Central memory CD8-positive, alpha-beta T cell (primary cell): Measurements from ENCODE around the gene GNA15.
"Not testable (repeated sequence)": the region's sequence is repeated elsewhere in the genome, so short reads cannot be mapped to it uniquely, and the experiment has no call there.

Experiments used
- ATAC-seq: fragments of 150-1000 bp; cut with Tn5 transposase; replicated peaks from 2 replicates; pipeline ENCODE4 v1.10.0; 2022; ENCODE audit warnings: mild to moderate bottlenecking, moderate FRiP score, moderate number of reproducible peaks; ENCODE audit not compliant: poor library complexity, severe bottlenecking; ENCODE audit errors: extremely low read depth
- DNase-seq, 2 donors: peaks; one replicate each; pipeline ENCODE4 v3.0.0; 2021; ENCODE audit warnings: low spot score in 2 of 2
- H3K27ac Mint-ChIP-seq: one replicate; pipeline ENCODE4 v1.8.0; 2022; ENCODE audit warnings: low read depth, mild to moderate bottlenecking, moderate library complexity, mixed read lengths
- H3K27me3 Mint-ChIP-seq: one replicate; pipeline ENCODE4 v1.8.0; 2022; ENCODE audit warnings: mixed read lengths
- H3K36me3 Mint-ChIP-seq: one replicate; pipeline ENCODE4 v1.8.0; 2022; ENCODE audit warnings: mild to moderate bottlenecking, moderate library complexity, mixed read lengths; ENCODE audit not compliant: insufficient read depth
- H3K4me1 Mint-ChIP-seq: one replicate; pipeline ENCODE4 v1.8.0; 2022; ENCODE audit warnings: mixed read lengths
- H3K4me3 Mint-ChIP-seq: one replicate; pipeline ENCODE4 v1.8.0; 2022; ENCODE audit warnings: mild to moderate bottlenecking, moderate library complexity, mixed read lengths
- H3K9me3 Mint-ChIP-seq: one replicate; pipeline ENCODE4 v1.8.0; 2022; ENCODE audit warnings: mixed read lengths

Gene GNA15

DNA sequence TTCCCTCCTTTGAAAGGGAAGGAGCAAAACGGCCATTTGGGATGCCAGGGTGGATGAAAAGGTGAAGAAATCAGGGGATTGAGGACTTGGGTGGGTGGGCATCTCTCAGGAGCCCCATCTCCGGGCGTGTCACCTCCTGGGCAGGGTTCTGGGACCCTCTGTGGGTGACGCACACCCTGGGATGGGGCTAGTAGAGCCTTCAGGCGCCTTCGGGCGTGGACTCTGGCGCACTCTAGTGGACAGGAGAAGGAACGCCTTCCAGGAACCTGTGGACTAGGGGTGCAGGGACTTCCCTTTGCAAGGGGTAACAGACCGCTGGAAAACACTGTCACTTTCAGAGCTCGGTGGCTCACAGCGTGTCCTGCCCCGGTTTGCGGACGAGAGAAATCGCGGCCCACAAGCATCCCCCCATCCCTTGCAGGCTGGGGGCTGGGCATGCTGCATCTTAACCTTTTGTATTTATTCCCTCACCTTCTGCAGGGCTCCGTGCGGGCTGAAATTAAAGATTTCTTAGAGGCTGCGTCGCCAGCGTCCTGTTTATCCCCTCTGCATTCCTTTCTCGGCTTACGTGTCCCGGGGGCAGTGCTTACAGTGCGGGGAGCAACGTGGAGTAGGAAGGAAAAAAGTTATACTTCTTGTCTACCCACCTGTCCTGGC is 27.5 kb downstream of the GNA15 start:
- DNase-seq (peak; percentile 47 to 53), ATAC-seq (peak; percentile 81)
- Mint-ChIP-seq H3K27ac (no peak overlapping the region), H3K9me3 (peaks cover 5% of the 10 kb centered on the region), H3K4me3 (no peak overlapping the region), H3K4me1 (peaks cover 14% of the 10 kb centered on the region), H3K27me3 (no peaks in the 10 kb centered on the region), H3K36me3 (peaks cover 7% of the 10 kb centered on the region)

DNA sequence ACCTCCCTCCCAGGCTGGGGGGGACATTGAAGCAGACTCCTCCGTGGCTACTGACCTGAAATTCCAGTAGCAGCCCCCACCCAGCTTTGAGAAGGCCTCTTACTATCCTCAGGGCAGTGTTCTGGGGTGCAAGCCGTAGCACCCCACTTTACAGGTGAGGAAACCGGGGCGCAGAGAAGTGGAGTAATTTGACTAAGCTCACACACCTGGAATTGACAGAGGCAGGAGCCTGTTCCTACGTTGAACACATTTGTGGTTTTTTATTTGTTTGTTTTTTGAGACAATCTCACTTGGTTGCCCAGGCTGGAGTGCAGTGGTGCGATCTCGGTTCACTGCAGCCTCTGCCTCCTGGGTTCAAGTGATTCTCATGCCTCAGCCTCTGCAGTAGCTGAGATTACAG is 28.1 kb downstream of the GNA15 start:
- Mint-ChIP-seq H3K4me1 (peaks cover 14% of the 10 kb centered on the region), H3K27ac (no peak overlapping the region), H3K4me3 (no peak overlapping the region), H3K27me3 (no peaks in the 10 kb centered on the region), H3K36me3 (peaks cover 4% of the 10 kb centered on the region), H3K9me3 (peaks cover 5% of the 10 kb centered on the region)
- no peak for DNase-seq
- no peak for ATAC-seq

DNA sequence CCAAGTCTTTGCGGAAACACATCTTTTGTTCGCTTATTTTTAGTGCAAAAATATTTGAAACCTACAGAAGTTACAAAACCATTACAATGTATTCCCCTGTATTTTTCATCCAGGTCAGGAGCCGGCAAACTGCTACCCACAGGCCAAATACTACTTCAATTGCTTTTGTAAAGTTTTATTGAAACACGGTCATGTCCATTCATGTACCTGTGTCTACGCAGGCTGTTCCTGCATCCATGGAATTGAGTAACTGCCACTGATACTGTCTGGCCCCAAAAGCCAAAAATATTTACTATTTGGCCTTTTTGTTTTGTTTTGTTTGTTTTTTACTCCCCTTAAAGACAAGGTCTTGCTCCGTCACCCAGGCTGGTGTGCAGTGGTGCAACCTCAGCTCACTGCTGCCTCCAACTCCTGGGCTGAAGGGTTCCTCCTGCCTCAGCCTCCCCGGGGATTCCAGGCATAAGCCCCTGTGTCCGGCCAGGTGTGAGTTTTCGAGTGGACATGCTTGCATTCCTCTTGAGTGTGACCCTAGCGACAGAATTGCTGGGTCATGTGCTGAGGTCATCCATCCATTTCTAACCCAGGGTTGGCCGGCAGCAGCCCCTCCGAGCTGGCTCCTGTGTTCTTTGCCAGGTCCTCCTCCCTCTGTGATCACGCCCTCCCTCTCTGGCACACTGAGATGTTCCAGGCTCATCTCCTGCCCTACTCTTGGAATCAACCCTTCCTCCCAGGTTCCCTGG is 31.9 kb downstream of the GNA15 start:
- no peaks in the 10 kb centered on the region for H3K9me3 Mint-ChIP-seq
- H3K4me3 Mint-ChIP-seq: no peak overlapping the region
- H3K27me3 Mint-ChIP-seq: no peaks in the 10 kb centered on the region
- ATAC-seq (no peak), DNase-seq (no peak)
- peaks cover 2% of the 10 kb centered on the region for H3K36me3 Mint-ChIP-seq
- peaks cover 14% of the 10 kb centered on the region for H3K4me1 Mint-ChIP-seq
- no peak overlapping the region for H3K27ac Mint-ChIP-seq

DNA sequence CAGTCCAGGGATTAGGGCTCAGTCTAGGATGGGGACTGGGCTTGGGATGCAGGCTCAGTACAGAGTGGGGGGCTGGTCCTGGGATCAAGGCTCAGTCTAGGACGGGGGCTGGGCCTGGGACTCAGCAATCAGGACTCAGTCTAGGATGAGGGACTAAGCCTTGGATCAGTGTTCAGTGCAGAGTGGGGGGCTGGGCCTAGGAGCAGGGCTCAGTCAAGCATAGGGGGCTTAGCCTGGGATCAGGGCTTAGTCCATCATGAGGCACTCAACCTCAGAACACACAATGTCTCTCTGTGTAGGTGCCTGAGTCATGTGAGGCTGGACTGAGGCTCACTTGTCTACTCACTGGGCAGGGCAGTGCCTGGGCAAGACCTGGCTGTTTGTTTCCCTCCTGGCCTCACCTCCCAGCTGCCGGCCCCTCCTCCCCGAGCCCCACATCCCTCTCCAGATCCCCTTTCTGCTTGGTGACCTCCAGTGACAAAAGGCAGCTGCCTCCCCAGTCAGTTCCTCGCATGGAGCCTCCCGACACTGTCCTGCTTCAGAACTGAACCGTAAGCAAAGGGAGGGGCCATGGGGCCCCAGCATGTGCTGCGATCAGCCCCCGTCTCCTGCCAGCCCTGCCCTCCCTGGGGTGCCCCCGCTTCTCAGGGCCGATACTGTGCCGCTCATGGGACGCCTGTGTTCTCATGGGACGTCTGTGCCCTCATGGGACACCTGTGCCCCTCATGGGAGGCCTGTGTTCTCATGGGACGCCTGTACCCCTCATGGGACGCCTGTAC is 36.2 kb downstream of the GNA15 start:
- Mint-ChIP-seq H3K4me1 (peaks cover 15% of the 10 kb centered on the region), H3K4me3 (no peak overlapping the region), H3K9me3 (no peaks in the 10 kb centered on the region), H3K36me3 (peaks cover 1% of the 10 kb centered on the region), H3K27ac (no peak overlapping the region), H3K27me3 (no peaks in the 10 kb centered on the region)
- no peak for ATAC-seq
- DNase-seq: no peak

DNA sequence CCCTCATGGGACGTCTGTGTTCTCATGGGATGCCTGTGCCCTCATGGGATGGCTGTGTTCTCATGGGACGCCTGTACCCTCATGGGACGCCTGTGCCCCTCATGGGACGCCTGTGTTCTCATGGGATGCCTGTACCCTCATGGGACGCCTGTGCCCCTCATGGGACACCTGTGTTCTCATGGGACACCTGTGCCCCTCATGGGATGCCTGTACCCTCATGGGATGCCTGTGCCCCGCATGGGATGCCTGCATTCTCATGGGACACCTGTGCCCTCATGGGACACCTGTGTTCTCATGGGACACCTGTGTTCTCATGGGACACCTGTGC is 36.8 kb downstream of the GNA15 start:
- not testable (repeated sequence) for DNase-seq, H3K27me3 Mint-ChIP-seq, H3K27ac Mint-ChIP-seq, ATAC-seq, H3K36me3 Mint-ChIP-seq, H3K9me3 Mint-ChIP-seq, H3K4me3 Mint-ChIP-seq
- peaks cover 18% of the 10 kb centered on the region for H3K4me1 Mint-ChIP-seq

DNA sequence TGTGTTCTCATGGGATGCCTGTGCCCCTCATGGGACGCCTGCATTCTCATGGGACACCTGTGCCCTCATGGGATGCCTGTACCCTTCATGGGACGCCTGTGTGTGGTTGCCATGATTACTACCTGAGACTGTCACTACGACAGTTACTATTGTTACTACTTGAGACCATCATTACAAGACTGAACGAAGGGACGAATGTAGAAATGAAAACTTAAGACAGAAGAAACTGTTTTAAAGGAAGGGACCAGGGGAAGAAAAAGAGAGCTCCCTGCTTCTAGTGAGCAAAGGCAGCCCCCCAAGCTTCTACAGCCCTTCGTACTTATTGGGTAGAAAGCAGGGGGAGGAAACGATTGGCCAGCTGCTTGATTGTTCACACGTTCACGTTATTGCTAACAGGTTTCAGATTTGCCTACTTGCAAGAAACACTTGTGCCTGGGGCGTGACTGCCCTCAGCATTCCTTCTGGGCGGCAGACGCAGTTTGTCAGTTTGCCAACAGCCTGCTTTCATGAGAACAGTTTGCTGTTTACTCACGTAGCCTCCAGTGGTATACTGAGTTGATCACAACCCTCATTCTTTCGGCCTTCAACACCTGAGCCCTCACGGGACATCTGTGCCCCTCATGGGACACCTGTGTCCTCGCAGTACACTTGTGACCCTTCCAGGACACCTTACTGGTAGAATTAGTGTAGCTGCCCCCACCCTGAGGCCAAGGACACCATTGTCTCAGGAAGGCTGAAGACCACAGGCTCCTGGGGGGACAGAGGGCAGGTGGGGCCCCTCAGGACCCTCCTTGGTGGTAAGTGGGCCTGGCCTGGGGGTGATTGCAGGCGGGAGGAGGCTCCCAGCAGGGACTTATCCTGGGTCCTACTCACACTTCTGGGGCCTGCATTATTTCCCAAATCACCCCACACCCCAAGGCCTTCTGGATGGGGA is 40.2 kb downstream of the GNA15 start:
- Mint-ChIP-seq H3K9me3 (no peaks in the 10 kb centered on the region), H3K27me3 (no peaks in the 10 kb centered on the region), H3K4me1 (peaks cover 26% of the 10 kb centered on the region), H3K27ac (peak overlapping the region; percentile 98), H3K4me3 (peak overlapping the region; percentile 86), H3K36me3 (peaks cover 27% of the 10 kb centered on the region)
- ATAC-seq: no peak
- DNase-seq: peak in 1 of 2 donors; percentile 50

DNA sequence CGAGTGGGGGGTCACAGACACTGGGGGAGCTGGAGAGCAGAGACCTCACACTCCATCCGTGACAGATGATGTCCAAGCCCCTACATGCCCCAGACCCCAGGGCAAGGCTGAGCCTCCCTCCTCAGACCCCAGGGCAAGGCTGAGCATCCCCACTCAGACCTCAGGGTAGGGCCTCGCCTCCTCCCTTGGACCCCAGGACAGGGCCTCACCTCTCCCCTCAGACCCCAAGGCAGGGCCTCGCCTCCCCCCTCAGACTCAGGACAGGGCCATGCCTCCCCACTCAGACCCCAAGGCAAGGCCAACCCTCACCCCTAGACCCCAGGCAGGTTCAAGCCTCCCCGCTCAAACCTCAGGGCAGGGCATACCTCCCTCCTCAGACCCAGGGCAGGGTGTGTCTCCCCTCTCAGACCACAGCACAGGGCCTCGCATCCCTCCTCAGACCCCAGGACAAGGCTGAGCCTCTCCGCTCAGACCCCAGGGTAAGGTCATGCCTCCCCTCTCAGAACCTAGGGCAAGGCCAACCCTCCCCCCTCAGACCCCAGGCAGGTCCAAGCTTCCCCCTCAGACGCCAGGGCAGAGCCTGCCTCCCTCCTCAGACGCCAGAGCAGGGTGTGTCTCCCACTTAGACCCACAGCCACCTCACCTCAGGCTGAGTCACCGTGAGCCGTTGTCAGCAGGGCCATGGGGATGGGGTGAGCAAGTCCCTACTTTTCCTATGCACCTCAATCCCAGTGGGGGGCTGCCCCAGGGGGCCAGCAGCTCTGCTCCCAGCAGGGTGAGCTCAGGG is 41.1 kb downstream of the GNA15 start:
- DNase-seq: peak; percentile 46 to 67
- Mint-ChIP-seq H3K27me3 (no peaks in the 10 kb centered on the region), H3K27ac (peak overlapping the region; percentile 98), H3K36me3 (peaks cover 34% of the 10 kb centered on the region), H3K9me3 (no peaks in the 10 kb centered on the region), H3K4me3 (peak overlapping the region; percentile 86), H3K4me1 (peaks cover 26% of the 10 kb centered on the region)
- ATAC-seq: peak; percentile 73

DNA sequence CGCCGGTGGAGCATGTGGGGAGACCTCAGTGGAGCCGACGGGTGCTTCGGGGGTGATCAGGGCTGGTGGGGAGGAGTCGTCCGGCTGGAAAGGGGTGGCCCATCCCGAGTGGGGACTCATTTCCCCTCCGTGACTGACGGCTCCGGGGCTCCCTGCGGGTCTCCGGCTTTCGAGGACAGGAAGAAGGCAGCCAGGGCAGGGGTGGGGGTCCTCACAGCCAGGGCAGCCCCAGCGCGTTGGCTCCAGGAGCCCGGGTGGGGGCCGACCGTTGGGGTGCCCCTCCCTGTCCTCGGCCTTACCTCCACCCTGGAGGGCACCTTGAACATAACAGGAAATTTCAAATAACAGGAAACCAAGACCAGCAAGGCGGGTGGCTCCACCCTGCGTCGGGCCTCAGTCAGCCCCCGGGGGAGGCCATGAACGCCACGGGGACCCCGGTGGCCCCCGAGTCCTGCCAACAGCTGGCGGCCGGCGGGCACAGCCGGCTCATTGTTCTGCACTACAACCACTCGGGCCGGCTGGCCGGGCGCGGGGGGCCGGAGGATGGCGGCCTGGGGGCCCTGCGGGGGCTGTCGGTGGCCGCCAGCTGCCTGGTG is 42.6 kb downstream of the GNA15 start, which contains the start of gene S1PR4:
TSS of gene S1PR4 (plus strand) at position 393 of the 596 bp plus-strand sequence. CDS start at position 417, 24 bp downstream.
- H3K36me3 Mint-ChIP-seq: peaks cover 44% of the 10 kb centered on the region
- H3K4me3 Mint-ChIP-seq: peak within 1 kb of the TSS; percentile 94
- peak within 1 kb of the TSS; percentile 98 for H3K27ac Mint-ChIP-seq
- ATAC-seq (peak; percentile 76), DNase-seq (peak; percentile 51 to 69)
- H3K9me3 Mint-ChIP-seq: no peaks in the 10 kb centered on the region
- H3K27me3 Mint-ChIP-seq: no peaks in the 10 kb centered on the region
- H3K4me1 Mint-ChIP-seq: peaks cover 31% of the 10 kb centered on the region

DNA sequence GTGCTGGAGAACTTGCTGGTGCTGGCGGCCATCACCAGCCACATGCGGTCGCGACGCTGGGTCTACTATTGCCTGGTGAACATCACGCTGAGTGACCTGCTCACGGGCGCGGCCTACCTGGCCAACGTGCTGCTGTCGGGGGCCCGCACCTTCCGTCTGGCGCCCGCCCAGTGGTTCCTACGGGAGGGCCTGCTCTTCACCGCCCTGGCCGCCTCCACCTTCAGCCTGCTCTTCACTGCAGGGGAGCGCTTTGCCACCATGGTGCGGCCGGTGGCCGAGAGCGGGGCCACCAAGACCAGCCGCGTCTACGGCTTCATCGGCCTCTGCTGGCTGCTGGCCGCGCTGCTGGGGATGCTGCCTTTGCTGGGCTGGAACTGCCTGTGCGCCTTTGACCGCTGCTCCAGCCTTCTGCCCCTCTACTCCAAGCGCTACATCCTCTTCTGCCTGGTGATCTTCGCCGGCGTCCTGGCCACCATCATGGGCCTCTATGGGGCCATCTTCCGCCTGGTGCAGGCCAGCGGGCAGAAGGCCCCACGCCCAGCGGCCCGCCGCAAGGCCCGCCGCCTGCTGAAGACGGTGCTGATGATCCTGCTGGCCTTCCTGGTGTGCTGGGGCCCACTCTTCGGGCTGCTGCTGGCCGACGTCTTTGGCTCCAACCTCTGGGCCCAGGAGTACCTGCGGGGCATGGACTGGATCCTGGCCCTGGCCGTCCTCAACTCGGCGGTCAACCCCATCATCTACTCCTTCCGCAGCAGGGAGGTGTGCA is 43.3 kb downstream of the GNA15 start:
- peak; percentile 8 for ATAC-seq
- Mint-ChIP-seq H3K9me3 (no peaks in the 10 kb centered on the region), H3K36me3 (peaks cover 47% of the 10 kb centered on the region), H3K4me1 (peaks cover 37% of the 10 kb centered on the region), H3K4me3 (peak overlapping the region; percentile 94), H3K27ac (peak overlapping the region; percentile 85), H3K27me3 (no peaks in the 10 kb centered on the region)
- no peak for DNase-seq

DNA sequence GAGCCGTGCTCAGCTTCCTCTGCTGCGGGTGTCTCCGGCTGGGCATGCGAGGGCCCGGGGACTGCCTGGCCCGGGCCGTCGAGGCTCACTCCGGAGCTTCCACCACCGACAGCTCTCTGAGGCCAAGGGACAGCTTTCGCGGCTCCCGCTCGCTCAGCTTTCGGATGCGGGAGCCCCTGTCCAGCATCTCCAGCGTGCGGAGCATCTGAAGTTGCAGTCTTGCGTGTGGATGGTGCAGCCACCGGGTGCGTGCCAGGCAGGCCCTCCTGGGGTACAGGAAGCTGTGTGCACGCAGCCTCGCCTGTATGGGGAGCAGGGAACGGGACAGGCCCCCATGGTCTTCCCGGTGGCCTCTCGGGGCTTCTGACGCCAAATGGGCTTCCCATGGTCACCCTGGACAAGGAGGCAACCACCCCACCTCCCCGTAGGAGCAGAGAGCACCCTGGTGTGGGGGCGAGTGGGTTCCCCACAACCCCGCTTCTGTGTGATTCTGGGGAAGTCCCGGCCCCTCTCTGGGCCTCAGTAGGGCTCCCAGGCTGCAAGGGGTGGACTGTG is 44.0 kb downstream of the GNA15 start:
- ATAC-seq: no peak
- Mint-ChIP-seq H3K4me1 (peaks cover 43% of the 10 kb centered on the region), H3K27me3 (no peaks in the 10 kb centered on the region), H3K27ac (peak overlapping the region; percentile 85), H3K4me3 (peak overlapping the region; percentile 94), H3K36me3 (peaks cover 54% of the 10 kb centered on the region), H3K9me3 (no peaks in the 10 kb centered on the region)
- no peak for DNase-seq
